Activated T-cell treated with anti-CD3 and anti-CD28 coated beads for 4 hours (primary cell): Measurements from ENCODE around the gene SERPINB10.

Experiments
- DNase-seq: peaks from one replicate; pipeline ENCODE4 v3.0.0-alpha.2; 2020

Gene SERPINB10

GRCh38 chr18:63907664-63908063 is at the start of gene SERPINB10:
TSS of gene SERPINB10 (plus strand) at chr18:63907958. CDS start at chr18:63915511, 7,553 bp downstream.
- no peak for DNase-seq

GRCh38 chr18:63858456-63858855 is 49.3 kb upstream of the SERPINB10 start:
- DNase-seq = no peak

DNA sequence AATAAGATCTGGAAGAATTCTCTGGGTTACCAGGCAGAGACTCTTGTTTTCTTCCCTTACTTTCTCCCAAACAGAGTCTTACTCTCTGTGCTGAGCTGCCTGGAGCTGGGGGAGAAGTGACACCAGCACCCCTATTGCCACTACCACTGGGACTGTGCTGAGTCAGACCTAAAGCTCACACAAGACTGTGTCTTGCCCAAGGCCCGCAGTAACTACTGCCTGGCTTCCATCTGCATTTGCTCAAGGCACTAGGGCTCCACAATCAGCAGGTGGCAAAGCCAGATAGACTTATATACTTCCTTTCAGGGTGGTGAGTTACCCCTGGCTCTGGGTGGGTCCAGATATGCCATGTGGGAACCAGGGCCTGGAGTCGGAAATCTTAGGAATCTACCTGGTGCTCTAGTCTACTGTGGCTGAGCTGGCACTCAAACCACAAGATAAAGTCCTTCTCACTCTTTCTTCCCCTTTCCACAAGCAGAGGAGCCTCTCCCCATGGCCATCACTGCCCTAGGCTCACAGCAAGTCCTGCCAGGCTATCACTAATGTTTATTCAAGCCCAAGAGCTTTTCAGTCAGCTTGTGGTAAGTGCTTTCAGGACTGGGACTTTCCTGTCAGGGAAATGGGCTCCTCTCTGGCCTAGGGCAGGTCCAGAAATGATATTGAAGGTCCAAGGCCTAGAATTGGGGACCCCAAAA is 47.8 kb upstream of the SERPINB10 start:
- no peak for DNase-seq

DNA sequence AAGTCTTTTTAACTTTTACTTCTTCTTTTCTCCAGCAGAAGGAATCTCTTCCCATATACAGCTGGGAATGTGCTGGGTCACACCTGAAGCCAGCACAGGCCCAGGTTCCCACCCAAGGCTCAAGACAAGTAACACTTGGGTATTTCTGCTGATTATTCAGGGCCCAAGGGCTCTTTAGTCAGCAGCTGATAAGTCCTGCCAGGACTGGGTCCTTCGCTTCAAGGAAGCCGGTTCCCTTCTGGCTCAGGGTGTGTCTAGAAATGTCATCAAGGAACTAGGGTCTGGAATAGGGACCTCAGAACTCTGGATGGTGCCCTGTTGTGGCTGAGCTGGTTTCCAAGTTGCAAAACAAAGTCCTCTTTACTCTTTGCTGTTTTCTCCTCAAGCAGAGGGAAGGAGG is 47.2 kb upstream of the SERPINB10 start:
- DNase-seq = no peak

GRCh38 chr18:63867368-63868125 is 40.2 kb upstream of the SERPINB10 start:
- no peak for DNase-seq

DNA sequence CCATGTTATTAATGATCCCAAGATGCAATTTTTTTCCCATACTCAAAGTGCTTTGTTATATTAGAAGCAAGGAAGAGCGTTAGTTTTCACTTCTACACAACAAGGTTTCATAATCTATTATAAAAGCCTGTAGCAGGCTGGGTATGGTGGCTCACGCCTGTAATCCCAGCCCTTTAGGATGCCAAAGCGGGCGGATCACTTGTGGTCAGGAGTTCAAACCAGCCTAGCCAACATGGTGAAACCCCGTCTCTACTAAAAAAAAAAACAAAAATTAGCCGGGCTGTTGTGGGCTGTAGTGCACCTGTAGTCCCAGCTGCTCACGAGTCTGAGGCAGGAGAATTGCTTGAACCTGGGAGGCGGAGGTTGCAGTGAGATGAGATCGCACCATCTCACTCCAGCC is 39.2 kb upstream of the SERPINB10 start:
- DNase-seq = no peak

DNA sequence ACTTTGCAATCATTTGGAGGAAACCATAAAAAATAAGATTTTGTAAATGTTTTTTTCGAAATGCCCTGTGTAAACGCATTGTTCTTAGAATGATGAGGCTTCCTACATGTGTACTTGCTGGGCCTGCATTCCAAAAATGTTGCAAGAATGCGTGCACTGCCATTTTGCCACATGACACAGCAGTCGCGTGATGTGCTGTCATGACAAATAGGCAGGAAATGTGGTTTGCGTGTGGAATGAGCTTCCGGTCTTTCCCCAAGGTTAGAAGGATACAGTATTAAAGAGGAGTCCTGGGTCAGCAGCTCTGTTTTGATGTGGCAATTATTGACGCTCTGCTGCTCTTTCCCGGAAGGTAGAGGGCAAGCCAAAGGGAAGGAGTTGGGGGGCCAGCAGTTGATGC is 38.4 kb upstream of the SERPINB10 start:
- DNase-seq = no peak

DNA sequence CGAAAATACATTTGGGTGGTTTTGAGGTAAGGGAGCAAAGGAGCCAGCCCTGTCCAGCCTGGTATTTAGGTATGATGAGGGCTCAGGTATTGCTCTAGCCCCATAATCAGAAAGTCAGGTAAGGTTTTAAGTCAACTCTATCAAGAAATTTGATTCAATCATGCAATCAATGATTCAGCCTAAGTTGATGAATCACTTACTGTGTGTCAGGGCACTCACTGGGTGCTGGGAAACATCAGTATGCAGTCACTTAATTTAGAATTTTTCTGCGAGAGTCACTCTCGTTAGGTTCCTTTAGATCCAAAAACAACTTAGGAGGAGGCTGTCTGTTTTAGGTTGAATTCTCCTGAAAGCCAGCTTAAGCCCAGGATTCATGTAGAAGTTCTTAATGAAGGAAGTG is 37.9 kb upstream of the SERPINB10 start:
- DNase-seq = no peak

- DNase-seq = no peak
Measured at GRCh38 chr18:63871836-63872235, 35.9 kb upstream of the SERPINB10 start.

GRCh38 chr18:63872586-63872985 is 35.2 kb upstream of the SERPINB10 start:
- no peak for DNase-seq

DNA sequence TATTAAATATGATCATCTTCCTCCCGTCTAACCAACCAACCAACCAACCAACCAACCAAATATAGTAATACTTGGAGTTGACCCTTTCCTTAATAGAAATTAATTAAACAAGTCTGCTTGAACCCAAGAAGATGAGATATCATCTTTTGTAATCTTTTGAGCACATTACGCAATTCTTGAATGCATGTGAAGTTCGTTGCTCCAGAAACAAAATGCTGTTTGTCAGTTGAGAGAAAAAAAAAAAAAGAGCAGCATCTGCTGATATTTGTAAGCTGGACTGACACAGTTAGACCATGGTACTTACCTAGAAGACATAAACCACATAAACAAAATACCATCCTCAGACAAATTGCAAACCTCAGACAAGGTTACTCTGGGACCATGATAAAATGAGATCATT is 29.4 kb upstream of the SERPINB10 start:
- DNase-seq = no peak

- no peak for DNase-seq
Measured at GRCh38 chr18:63878925-63879324, 28.8 kb upstream of the SERPINB10 start.

DNA sequence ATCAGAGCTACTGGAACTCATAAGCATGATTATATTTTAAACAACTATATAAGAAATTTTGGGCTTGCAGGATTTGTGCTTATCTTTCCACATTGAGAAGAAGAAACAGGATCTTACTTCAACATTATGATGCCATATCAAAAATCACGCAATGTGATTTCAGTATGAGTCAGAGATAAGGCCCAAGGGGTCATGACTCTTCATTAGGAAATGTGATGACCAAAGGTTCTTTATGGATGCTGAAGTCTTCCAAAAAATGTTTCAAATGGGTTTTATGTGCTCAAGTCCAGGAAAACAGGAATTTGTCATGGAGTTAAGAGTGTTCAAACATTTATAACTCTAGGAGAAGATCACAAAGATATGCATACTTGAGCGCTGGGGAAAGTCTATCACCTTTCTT is 28.0 kb upstream of the SERPINB10 start:
- no peak for DNase-seq

DNA sequence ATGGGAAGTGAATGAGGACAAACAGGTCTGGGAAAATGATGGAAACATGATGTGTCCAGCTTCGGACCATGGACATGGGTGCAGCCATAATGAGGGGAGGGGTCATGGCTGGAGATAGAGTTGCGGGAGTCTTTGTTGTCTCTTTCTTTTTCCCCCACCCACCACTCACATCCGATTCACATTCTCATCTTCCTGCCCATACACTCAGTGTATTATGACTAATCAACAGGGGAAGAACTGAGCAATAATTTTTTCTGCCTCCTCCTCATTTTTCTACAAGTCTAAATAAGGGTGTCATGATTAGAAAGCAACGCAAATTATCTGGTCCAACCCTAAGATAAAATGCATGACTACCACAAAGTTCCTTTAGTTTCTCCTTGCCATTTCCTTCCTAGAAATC is 25.9 kb upstream of the SERPINB10 start:
- DNase-seq = no peak

DNA sequence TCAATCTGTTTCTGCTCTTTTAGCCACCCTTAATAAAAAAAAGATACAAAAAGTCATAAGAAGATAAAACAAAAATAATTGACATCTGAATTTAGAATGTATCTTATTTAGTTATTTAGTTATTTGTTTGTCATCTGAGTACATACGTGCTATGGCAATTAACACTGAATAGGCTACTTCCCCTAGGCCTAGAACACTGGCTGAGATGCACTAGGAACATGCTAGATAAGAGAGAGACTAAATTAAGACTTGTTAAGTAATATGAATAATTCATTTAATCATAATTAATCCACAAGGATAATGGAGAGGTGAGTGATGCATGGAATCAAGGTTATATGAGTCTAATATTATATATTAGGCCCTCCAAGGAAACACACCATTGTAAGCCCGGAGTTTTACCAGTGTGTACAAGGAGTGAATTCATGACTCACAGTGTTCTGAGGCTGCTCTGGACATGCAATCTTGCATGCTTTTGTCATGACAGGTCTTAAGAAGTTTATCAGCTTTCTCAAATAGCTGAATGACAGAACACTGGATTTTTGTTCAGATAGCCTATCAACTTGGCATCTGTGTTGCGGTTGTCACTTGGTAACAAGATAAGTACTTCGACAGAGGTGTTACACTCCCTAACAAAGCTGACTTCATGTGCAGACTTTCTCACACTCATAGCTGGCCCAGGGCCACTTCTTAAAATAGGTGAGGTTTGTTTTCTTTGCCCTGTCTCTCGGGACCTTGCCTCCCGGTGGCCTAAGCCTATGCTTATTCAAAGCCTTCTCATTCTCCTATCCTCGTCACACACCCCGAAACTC is 25.2 kb upstream of the SERPINB10 start:
- no peak for DNase-seq

GRCh38 chr18:63883617-63884016 is 24.1 kb upstream of the SERPINB10 start:
- DNase-seq = no peak

DNA sequence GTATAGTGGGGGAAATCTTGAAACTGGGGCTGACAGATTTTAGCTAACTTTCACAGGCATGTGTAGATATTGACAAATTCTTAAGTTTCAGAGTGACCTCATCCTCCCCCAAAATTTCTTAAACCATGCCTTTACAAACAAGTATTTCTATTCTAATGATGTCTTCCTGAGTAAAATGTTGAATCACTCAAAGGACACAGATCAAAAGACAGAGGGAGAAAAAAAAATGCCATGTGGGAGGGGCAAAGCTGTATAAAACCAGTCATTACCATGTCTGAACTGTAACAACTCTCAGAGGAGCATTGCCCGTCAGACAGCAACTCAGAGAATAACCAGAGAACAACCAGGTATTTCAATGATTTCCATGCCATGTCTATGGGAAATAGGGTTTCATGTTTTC is 20.3 kb upstream of the SERPINB10 start, which contains the start of gene SERPINB2:
Gene SERPINB2, plus strand, starts transcription at position 282 of the 400 bp plus-strand sequence. CDS start 3,740 bp downstream, outside the sequence.
- DNase-seq = no peak

DNA sequence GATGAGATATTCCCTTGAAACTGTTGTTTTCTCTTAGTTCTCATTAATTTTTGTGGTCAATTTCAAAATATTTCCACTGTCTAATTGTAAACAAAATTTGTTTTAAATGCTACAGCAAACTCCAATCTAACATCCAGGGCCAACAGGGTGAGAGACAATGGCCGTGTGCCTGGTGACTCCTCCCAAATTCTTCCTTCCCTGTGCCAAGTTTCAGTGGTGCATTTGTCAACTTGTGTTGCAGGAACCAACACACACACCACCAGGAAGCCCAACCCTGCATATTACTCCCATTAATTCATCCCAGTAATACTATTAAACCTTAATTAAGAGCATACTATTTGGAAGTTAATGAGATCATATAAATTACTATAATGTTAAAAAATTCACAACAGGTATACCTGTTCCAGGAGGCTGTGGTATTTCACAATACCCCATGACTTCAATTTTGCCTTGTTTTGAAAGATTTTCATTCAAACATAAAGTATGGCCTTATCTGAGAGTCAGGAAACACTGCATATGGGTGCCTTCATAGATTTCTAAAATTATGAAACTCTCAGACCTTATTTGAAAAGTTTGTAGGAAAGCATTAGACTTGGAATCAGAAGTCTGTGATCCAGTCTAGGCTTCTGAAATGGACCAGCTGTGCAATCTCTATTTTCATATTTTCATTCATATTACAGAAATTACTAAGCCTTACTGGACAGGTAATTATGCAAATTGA is 19.1 kb upstream of the SERPINB10 start:
- DNase-seq = no peak

GRCh38 chr18:63889626-63890025 is 18.1 kb upstream of the SERPINB10 start:
- no peak for DNase-seq

GRCh38 chr18:63890237-63890949 is 17.4 kb upstream of the SERPINB10 start:
- DNase-seq = no peak

DNA sequence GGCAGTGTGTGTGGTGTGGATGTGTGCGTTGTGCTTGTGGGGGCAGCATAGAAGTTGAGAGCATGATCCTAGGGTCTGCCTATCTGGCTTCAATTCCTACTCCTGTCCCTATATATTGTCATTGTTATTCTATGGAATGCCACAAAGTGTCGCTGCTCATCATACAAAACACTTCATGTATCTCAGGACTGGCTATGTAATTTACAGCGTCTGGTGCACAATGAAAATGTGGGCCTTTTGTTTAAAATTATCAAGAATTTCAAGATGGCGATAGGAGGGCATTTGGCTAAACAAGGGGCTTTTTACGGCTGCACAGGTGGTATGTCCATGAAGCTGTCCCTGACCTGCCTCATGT is 16.8 kb upstream of the SERPINB10 start:
- DNase-seq = no peak

GRCh38 chr18:63892566-63892965 is 15.2 kb upstream of the SERPINB10 start:
- DNase-seq = no peak
